CD4-positive, alpha-beta memory T cell (primary cell): ENCODE results near the gene MEGF6. TPM values are rescaled to one million over a fixed set of nuclear protein-coding genes. Genes with fewer than 3 reads are reported as not detected.

ENCODE experiments used
- CTCF ChIA-PET: fragments of 350-600 bp; sonication (Branson Sonifier 250); formaldehyde crosslinking; loops from one replicate; lab custom pipeline; 2021; ENCODE audit warnings: inconsistent platforms; ENCODE audit not compliant: partially characterized antibody; lab: Charles Lee
- POLR2A ChIA-PET: fragments of 350-600 bp; sonication (Branson Sonifier 250); formaldehyde crosslinking; loops from one replicate; lab custom pipeline; 2021; ENCODE audit not compliant: partially characterized antibody; lab: Charles Lee
- DNase-seq, 5 donors: peaks; one replicate each; pipeline versions ENCODE4 v3.0.0 to v3.0.0-alpha.2; 2020 to 2022; ENCODE audit warnings: mixed read lengths in 1 of 5
- H3K27ac ChIP-seq: one replicate; pipeline ENCODE4 v1.7.0; 2013; ENCODE audit warnings: low read depth, low read length
- H3K27me3 ChIP-seq: 2 replicates; pipeline ENCODE4 v1.7.0; 2013; ENCODE audit warnings: mild to moderate bottlenecking, low read length, moderate library complexity; ENCODE audit not compliant: insufficient read depth
- H3K36me3 ChIP-seq: 2 replicates; pipeline ENCODE4 v1.7.0; 2013; ENCODE audit warnings: mild to moderate bottlenecking, low read length, moderate library complexity; ENCODE audit not compliant: insufficient read depth
- H3K4me1 ChIP-seq: 2 replicates; pipeline ENCODE4 v1.7.0; 2013; ENCODE audit warnings: mild to moderate bottlenecking, low read length, moderate library complexity; ENCODE audit not compliant: insufficient read depth
- H3K4me3 ChIP-seq, 2 donors: one replicate each; pipeline ENCODE4 v1.7.0; 2013; ENCODE audit warnings: low read length in 2 of 2, mild to moderate bottlenecking in 1 of 2
- H3K9me3 ChIP-seq, 2 donors: one replicate each; pipeline ENCODE4 v1.7.0; 2013; ENCODE audit warnings: low read length in 2 of 2, control low read depth in 1 of 2; ENCODE audit not compliant: control insufficient read depth in 1 of 2
- H3K27ac Mint-ChIP-seq, 7 donors: one replicate each; pipeline ENCODE4 v1.8.0; 2020 to 2021; ENCODE audit warnings: mixed read lengths in 7 of 7, mild to moderate bottlenecking in 6 of 7, inconsistent platforms in 3 of 7, moderate library complexity in 3 of 7
- H3K27me3 Mint-ChIP-seq, 2 donors: one replicate each; pipeline ENCODE4 v1.8.0; 2020 to 2021; ENCODE audit warnings: mixed read lengths in 2 of 2
- H3K36me3 Mint-ChIP-seq, 2 donors: one replicate each; pipeline ENCODE4 v1.8.0; 2020 to 2021; ENCODE audit warnings: mixed read lengths in 2 of 2, inconsistent platforms in 1 of 2, mild to moderate bottlenecking in 1 of 2
- H3K4me1 Mint-ChIP-seq, 4 donors: one replicate each; pipeline ENCODE4 v1.8.0; 2020 to 2021; ENCODE audit warnings: mixed read lengths in 4 of 4, mild to moderate bottlenecking in 1 of 4
- H3K4me3 Mint-ChIP-seq, 8 donors: one replicate each; pipeline ENCODE4 v1.8.0; 2020 to 2021; ENCODE audit warnings: mixed read lengths in 8 of 8, mild to moderate bottlenecking in 7 of 8, moderate library complexity in 6 of 8, inconsistent platforms in 3 of 8
- H3K9me3 Mint-ChIP-seq, 8 donors: one replicate each; pipeline ENCODE4 v1.8.0; 2020 to 2021; ENCODE audit warnings: mixed read lengths in 8 of 8, mild to moderate bottlenecking in 5 of 8, inconsistent platforms in 3 of 8, moderate library complexity in 1 of 8
- intact Hi-C: fragments of 100-400 bp; cut with micrococcal nuclease; formaldehyde crosslinking; loops from one replicate; pipeline ENCODE4 v1.15.1; 2023
- polyA plus RNA-seq, 2 donors: library from polyadenylated mRNA; unstranded; fragments of 300-500 nt; fragmentation: Illumina TruSeq; gene quantifications; one replicate each; pipeline ENCODE4 v1.2.3, GENCODE V29; 2021
- total RNA-seq, 2 experiments: library from RNA; stranded (reverse); gene quantifications; one replicate each; pipeline ENCODE4 v1.2.3, GENCODE V29; 2021

Gene MEGF6
- total and polyA plus RNA-seq, 4 experiments from 2014 or later = 2.4 to 168 (median 87.0) TPM

- H3K9me3 ChIP-seq = no peaks in the 10 kb centered on the region
- H3K4me3 ChIP-seq = no peak overlapping the region
- DNase-seq = no peak
- intact Hi-C loops = no loop called here
- H3K9me3 Mint-ChIP-seq = no peaks in the 10 kb centered on the region
- H3K36me3 ChIP-seq = no peaks in the 10 kb centered on the region
- H3K27ac ChIP-seq = no peak overlapping the region
- no peaks in the 10 kb centered on the region for H3K36me3 Mint-ChIP-seq
- no peaks in the 10 kb centered on the region for H3K4me1 Mint-ChIP-seq
- POLR2A ChIA-PET = no interaction called here
- no peaks in the 10 kb centered on the region for H3K27me3 ChIP-seq
- CTCF ChIA-PET = interaction anchor here (0.8 kb wide), 1 partner anchor 61 kb away, joined by 3 read pairs; no protein-coding TSS in a partner anchor
- H3K4me3 Mint-ChIP-seq = no peak overlapping the region
- H3K27me3 Mint-ChIP-seq = no peaks in the 10 kb centered on the region
- H3K27ac Mint-ChIP-seq = no peak overlapping the region
- no peaks in the 10 kb centered on the region for H3K4me1 ChIP-seq
These were observed 59.6 kb downstream of the MEGF6 start for GRCh38 chr1:3551711-3552110.

GRCh38 chr1:3551290-3551678 is 60.0 kb downstream of the MEGF6 start:
- intact Hi-C loops = no loop called here
- Mint-ChIP-seq H3K4me3 (no peak overlapping the region), H3K27ac (no peak overlapping the region), H3K9me3 (no peaks in the 10 kb centered on the region), H3K36me3 (no peaks in the 10 kb centered on the region), H3K27me3 (no peaks in the 10 kb centered on the region), H3K4me1 (no peaks in the 10 kb centered on the region)
- H3K4me1 ChIP-seq = no peaks in the 10 kb centered on the region
- no peaks in the 10 kb centered on the region for H3K36me3 ChIP-seq
- no peak overlapping the region for H3K27ac ChIP-seq
- no peaks in the 10 kb centered on the region for H3K27me3 ChIP-seq
- no peaks in the 10 kb centered on the region for H3K9me3 ChIP-seq
- ChIA-PET CTCF (interaction anchor here (0.8 kb wide), 1 partner anchor 61 kb away, joined by 3 read pairs; no protein-coding TSS in a partner anchor), POLR2A (no interaction called here)
- DNase-seq = no peak
- H3K4me3 ChIP-seq = no peak overlapping the region

DNA sequence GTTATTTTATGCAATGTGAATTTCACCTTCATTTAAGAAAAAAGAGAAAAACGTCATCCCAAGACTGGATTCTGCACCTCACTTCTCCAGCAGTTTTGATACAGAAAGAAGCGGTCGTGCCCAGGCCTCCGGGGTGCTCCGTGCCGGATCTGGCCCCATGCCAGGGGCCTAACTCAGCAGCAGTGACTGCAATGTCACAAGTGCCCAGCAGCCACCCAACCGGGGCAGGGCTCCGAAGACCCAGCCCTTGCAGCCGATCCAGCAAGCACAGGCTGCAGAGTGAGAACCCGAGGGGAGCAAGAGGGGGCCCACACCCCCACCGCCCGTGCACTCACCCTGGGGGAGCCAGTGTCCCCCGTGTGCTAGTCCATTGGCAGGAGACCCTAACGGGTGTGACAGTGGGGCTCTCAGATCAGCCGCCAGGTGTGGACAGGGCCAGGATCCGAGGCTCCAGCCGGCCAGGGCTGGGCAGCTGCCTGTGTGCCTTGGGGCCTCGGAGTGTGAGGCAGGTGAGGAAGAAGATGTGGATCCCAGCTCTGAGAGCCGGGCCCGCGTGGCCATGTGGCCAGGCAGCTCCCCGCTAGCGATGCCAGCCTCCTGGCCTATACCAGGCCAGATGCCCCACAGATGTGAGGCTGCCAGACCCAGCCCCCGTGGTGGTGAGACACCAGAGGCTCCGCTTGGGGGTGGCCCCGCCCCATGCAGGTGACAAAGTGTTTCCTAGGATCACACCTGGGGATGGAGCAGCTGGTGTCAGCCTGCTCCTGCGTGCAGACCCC is 60.6 kb downstream of the MEGF6 start:
- intact Hi-C loops = no loop called here
- Histone ChIP-seq H3K27me3 (no peaks in the 10 kb centered on the region), H3K4me1 (no peaks in the 10 kb centered on the region), H3K9me3 (no peaks in the 10 kb centered on the region), H3K27ac (no peak overlapping the region), H3K4me3 (no peak overlapping the region), H3K36me3 (no peaks in the 10 kb centered on the region)
- H3K27me3 Mint-ChIP-seq = no peaks in the 10 kb centered on the region
- no peak for DNase-seq
- POLR2A ChIA-PET = no interaction called here
- no peak overlapping the region for H3K27ac Mint-ChIP-seq
- H3K9me3 Mint-ChIP-seq = no peaks in the 10 kb centered on the region
- CTCF ChIA-PET = no interaction called here
- H3K36me3 Mint-ChIP-seq = no peaks in the 10 kb centered on the region
- no peak overlapping the region for H3K4me3 Mint-ChIP-seq
- no peaks in the 10 kb centered on the region for H3K4me1 Mint-ChIP-seq

- no peak overlapping the region for H3K4me3 ChIP-seq
- intact Hi-C loops = no loop called here
- Mint-ChIP-seq H3K9me3 (no peaks in the 10 kb centered on the region), H3K4me3 (no peak overlapping the region), H3K27ac (no peak overlapping the region), H3K27me3 (no peaks in the 10 kb centered on the region), H3K36me3 (no peaks in the 10 kb centered on the region), H3K4me1 (no peaks in the 10 kb centered on the region)
- no peak overlapping the region for H3K27ac ChIP-seq
- ChIA-PET POLR2A (no interaction called here), CTCF (no interaction called here)
- DNase-seq = no peak
- H3K9me3 ChIP-seq = no peaks in the 10 kb centered on the region
- no peaks in the 10 kb centered on the region for H3K36me3 ChIP-seq
- H3K27me3 ChIP-seq = no peaks in the 10 kb centered on the region
- H3K4me1 ChIP-seq = no peaks in the 10 kb centered on the region
These were observed 62.4 kb downstream of the MEGF6 start for GRCh38 chr1:3548895-3549294.

GRCh38 chr1:3548156-3548893 is 63.0 kb downstream of the MEGF6 start:
- DNase-seq = no peak
- Histone ChIP-seq H3K4me1 (no peaks in the 10 kb centered on the region), H3K4me3 (no peak overlapping the region), H3K27ac (no peak overlapping the region), H3K27me3 (no peaks in the 10 kb centered on the region), H3K36me3 (no peaks in the 10 kb centered on the region), H3K9me3 (no peaks in the 10 kb centered on the region)
- ChIA-PET CTCF (no interaction called here), POLR2A (no interaction called here)
- H3K27me3 Mint-ChIP-seq = no peaks in the 10 kb centered on the region
- no peaks in the 10 kb centered on the region for H3K9me3 Mint-ChIP-seq
- H3K4me3 Mint-ChIP-seq = no peak overlapping the region
- H3K4me1 Mint-ChIP-seq = no peaks in the 10 kb centered on the region
- intact Hi-C loops = no loop called here
- no peaks in the 10 kb centered on the region for H3K36me3 Mint-ChIP-seq
- no peak overlapping the region for H3K27ac Mint-ChIP-seq

DNA sequence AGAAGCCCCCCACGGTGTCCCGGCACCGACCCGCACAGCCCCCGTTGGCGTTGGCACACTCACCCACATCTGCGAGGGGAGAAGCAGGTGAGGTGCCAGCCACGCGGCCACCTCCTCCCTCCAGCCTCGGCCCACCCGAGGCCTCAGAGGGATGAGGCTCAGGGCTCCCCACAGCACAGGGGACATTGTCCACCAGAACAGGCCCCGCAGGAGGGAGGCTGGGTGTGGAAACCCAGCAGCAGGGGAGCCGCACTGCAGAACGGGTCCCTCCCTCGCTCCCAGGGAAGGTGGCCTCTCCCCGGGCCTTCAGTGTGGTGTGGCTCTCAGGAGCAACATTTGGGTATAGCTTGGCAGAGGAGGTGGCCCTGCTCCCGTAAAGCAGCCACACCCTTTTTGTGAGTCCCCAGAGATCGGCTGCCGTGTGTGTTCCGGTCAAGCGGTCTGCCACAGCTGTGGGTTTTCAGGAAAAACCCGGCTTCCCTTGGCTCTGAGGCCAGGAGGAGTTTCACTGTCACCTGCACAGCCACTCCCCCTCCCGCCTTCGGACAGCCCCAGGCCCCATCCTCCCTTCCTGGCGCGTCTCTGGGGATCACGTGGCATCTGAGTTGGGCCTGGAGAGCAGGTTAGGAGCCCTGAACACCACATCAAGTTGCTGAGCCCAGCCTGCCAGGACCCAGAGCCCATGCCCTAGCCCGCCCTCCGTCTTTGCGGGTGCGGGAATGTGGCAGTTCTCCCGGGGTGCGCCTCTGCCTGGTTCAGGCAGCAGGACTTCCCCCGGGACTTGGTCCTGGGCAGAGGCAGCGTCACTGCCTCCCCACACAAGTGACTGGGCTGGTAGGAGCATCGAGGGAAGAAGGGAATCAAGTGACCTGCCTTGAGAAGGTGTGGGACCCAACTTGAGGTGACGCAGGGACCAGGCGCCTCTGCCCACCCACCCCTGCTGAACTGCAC is 64.0 kb downstream of the MEGF6 start:
- Mint-ChIP-seq H3K4me3 (no peak overlapping the region), H3K9me3 (no peaks in the 10 kb centered on the region), H3K27ac (no peak overlapping the region), H3K27me3 (no peaks in the 10 kb centered on the region), H3K36me3 (no peaks in the 10 kb centered on the region), H3K4me1 (no peaks in the 10 kb centered on the region)
- H3K4me3 ChIP-seq = no peak overlapping the region
- ChIA-PET POLR2A (no interaction called here), CTCF (no interaction called here)
- intact Hi-C loops = no loop called here
- H3K4me1 ChIP-seq = no peaks in the 10 kb centered on the region
- H3K9me3 ChIP-seq = no peaks in the 10 kb centered on the region
- no peak for DNase-seq
- no peaks in the 10 kb centered on the region for H3K27me3 ChIP-seq
- no peak overlapping the region for H3K27ac ChIP-seq
- H3K36me3 ChIP-seq = no peaks in the 10 kb centered on the region

DNA sequence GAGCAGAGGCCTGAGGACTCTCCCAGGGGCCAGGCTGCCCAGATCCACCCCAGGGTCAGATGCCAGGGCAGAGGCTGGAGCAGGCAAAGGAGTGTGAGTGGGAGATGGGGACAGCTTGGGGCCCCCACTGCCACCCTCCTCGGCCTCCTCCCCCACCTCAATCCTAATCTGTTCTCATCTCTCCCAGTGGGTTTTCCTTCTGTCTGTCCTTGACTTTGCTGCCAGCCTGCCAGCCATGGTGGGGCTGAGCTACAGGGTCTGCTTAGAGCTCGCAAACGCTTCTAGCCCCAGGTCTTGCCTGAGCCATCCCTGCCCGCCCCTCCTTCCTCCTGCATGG is 65.3 kb downstream of the MEGF6 start:
- H3K9me3 Mint-ChIP-seq = no peaks in the 10 kb centered on the region
- H3K4me1 Mint-ChIP-seq = no peaks in the 10 kb centered on the region
- Histone ChIP-seq H3K27ac (no peak overlapping the region), H3K27me3 (no peaks in the 10 kb centered on the region), H3K4me3 (no peak overlapping the region), H3K9me3 (no peaks in the 10 kb centered on the region), H3K36me3 (no peaks in the 10 kb centered on the region), H3K4me1 (no peaks in the 10 kb centered on the region)
- H3K27me3 Mint-ChIP-seq = no peaks in the 10 kb centered on the region
- intact Hi-C loops = no loop called here
- no peak overlapping the region for H3K4me3 Mint-ChIP-seq
- CTCF ChIA-PET = no interaction called here
- H3K27ac Mint-ChIP-seq = no peak overlapping the region
- no peaks in the 10 kb centered on the region for H3K36me3 Mint-ChIP-seq
- DNase-seq = no peak
- POLR2A ChIA-PET = no interaction called here
